ENCODE results near the gene FIS1. TPM values are rescaled to one million over a fixed set of nuclear protein-coding genes. Genes with fewer than 3 reads are reported as not detected.

The FIS1 gene
- total and polyA plus RNA-seq, 7 donors, result 239 to 368 (median 263) TPM

GRCh38 chr7:101216001-101216859, 28.7 kb downstream of the FIS1 start:
- WGBS, 3 donors, result 66 to 68% (median 67%) methylated on average over 31 of the region's 31 CpGs
- TF ChIP-seq CTCF (IDR thresholded peaks at IDR 0.05), result no peak
- intact Hi-C loops (cut with DNase I), result loop anchor here in 1 of 2 donors (5.0 kb wide), 1 partner anchor 36 kb away; no protein-coding TSS in a partner anchor
- H3K27me3 ChIP-seq (ENCODE audit: insufficient read depth in 3 of 3, low read length in 2 of 3), result no peaks in the 10 kb centered on the region
- DNase-seq (no peak), ATAC-seq (no peak)
- peak overlapping the region; percentile 97 for H3K4me3 ChIP-seq
- peak overlapping the region; percentile 88 for H3K27ac ChIP-seq
- peaks cover 20% of the 10 kb centered on the region for H3K4me1 ChIP-seq
- H3K36me3 ChIP-seq (ENCODE audit: insufficient read depth in 1 of 2, low read depth in 1 of 2), result peaks cover 0 to 48% of the 10 kb centered on the region in 2 donors
- H3K9me3 ChIP-seq, result no peaks in the 10 kb centered on the region

GRCh38 chr7:101212014-101212413, 32.9 kb downstream of the FIS1 start:
- H3K4me1 ChIP-seq, result no peaks in the 10 kb centered on the region
- WGBS, 3 donors, result 93 to 96% (median 94%) methylated on average over 8 of the region's 8 CpGs
- DNase-seq, result no peak
- H3K4me3 ChIP-seq, result no peak overlapping the region
- no peak for TF ChIP-seq CTCF (IDR thresholded peaks at IDR 0.05)
- H3K9me3 ChIP-seq, result no peaks in the 10 kb centered on the region
- ATAC-seq, result no peak
- no peaks in the 10 kb centered on the region for H3K27me3 ChIP-seq (ENCODE audit: insufficient read depth in 3 of 3, low read length in 2 of 3)
- no peak overlapping the region for H3K27ac ChIP-seq
- H3K36me3 ChIP-seq (ENCODE audit: insufficient read depth in 1 of 2, low read depth in 1 of 2), result peaks cover 3 to 82% of the 10 kb centered on the region in 2 donors
- intact Hi-C loops (cut with DNase I), result no loop called here

GRCh38 chr7:101211501-101211900, 33.4 kb downstream of the FIS1 start:
- TF ChIP-seq CTCF (IDR thresholded peaks at IDR 0.05), result no peak
- no peaks in the 10 kb centered on the region for H3K4me1 ChIP-seq
- no peaks in the 10 kb centered on the region for H3K27me3 ChIP-seq (ENCODE audit: insufficient read depth in 3 of 3, low read length in 2 of 3)
- WGBS, 3 donors, result 95 to 96% (median 96%) methylated on average over 21 to 24 of the region's 24 CpGs
- DNase-seq (no peak), ATAC-seq (no peak)
- H3K27ac ChIP-seq, result no peak overlapping the region
- no peaks in the 10 kb centered on the region for H3K9me3 ChIP-seq
- intact Hi-C loops (cut with DNase I), result no loop called here
- H3K4me3 ChIP-seq, result no peak overlapping the region
- H3K36me3 ChIP-seq (ENCODE audit: insufficient read depth in 1 of 2, low read depth in 1 of 2), result peaks cover 3 to 85% of the 10 kb centered on the region in 2 donors

GRCh38 chr7:101210143-101210542, 34.7 kb downstream of the FIS1 start:
- Histone ChIP-seq H3K36me3 (ENCODE audit: insufficient read depth in 1 of 2, low read depth in 1 of 2) (peaks cover 7 to 82% of the 10 kb centered on the region in 2 donors), H3K27ac (no peak overlapping the region), H3K4me3 (no peak overlapping the region), H3K9me3 (no peaks in the 10 kb centered on the region), H3K27me3 (ENCODE audit: insufficient read depth in 3 of 3, low read length in 2 of 3) (no peaks in the 10 kb centered on the region), H3K4me1 (no peaks in the 10 kb centered on the region)
- no peak for DNase-seq
- no peak for ATAC-seq
- intact Hi-C loops (cut with DNase I), result no loop called here
- no peak for TF ChIP-seq CTCF (IDR thresholded peaks at IDR 0.05)
- WGBS, 3 donors, result 93 to 95% (median 93%) methylated on average over 18 to 19 of the region's 19 CpGs
